PC-3 (cell line): ENCODE measurements around the gene SPRN. TPM values are rescaled to one million over a fixed set of nuclear protein-coding genes. Genes with fewer than 3 reads are reported as not detected.
"Not testable (repeated sequence)": the region's sequence is repeated elsewhere in the genome, so short reads cannot be mapped to it uniquely, and the experiment has no call there.

Source experiments
- ATAC-seq: fragments of 200-7000 bp; cut with Tn5 transposase; 2 replicates; pipeline ENCODE4 v1.9.1; 2020; ENCODE audit warnings: mild to moderate bottlenecking, moderate library complexity
- BruUV-seq: library from RNA; stranded (reverse); fragments of 400-500 nt; replicated peaks from 2 replicates; lab custom pipeline; 2021; lab: Mats Ljungman, UMichigan
- CTCF ChIA-PET: fragments of 300-600 bp; sonication (Branson Sonifier 250); formaldehyde crosslinking; loops from one replicate; lab custom pipeline; 2022; ENCODE audit warnings: antibody characterized with exemption; lab: Charles Lee
- POLR2A ChIA-PET: fragments of 300-600 bp; sonication (Branson Sonifier 250); formaldehyde crosslinking; loops from one replicate; lab custom pipeline; 2022; ENCODE audit warnings: antibody characterized with exemption; ENCODE audit not compliant: unreplicated experiment; lab: Charles Lee
- DNase-seq: peaks from one replicate; pipeline ENCODE4 v3.0.0-alpha.2; 2015
- H2AFZ ChIP-seq: fragments of 300-600 bp; sonication (generic); 2 replicates; pipeline ENCODE4 v1.6.0; 2016; ENCODE audit warnings: antibody characterized with exemption, low read length
- H3F3A ChIP-seq: fragments of 300-600 bp; sonication (generic); one replicate; pipeline ENCODE4 v1.6.0; 2017; ENCODE audit warnings: antibody characterized with exemption, low read length, control low read depth, mild to moderate bottlenecking; ENCODE audit not compliant: unreplicated experiment
- H3K27ac ChIP-seq: fragments of 300-600 bp; sonication (generic); 2 replicates; pipeline ENCODE4 v1.5.1; 2016; ENCODE audit warnings: mild to moderate bottlenecking, low read length
- H3K27me3 ChIP-seq: fragments of 300-600 bp; sonication (generic); 2 replicates; pipeline ENCODE4 v1.6.1; 2016; ENCODE audit warnings: low read length, mixed read lengths
- H3K36me3 ChIP-seq: fragments of 300-600 bp; sonication (generic); 2 replicates; pipeline ENCODE4 v1.6.1; 2016; ENCODE audit warnings: low read depth, mixed run types, low read length, mixed read lengths
- H3K4me1 ChIP-seq: fragments of 300-600 bp; sonication (generic); 2 replicates; pipeline ENCODE4 v1.5.1; 2016; ENCODE audit warnings: low read length; ENCODE audit not compliant: insufficient read depth
- H3K4me2 ChIP-seq: fragments of 300-600 bp; sonication (generic); 2 replicates; pipeline ENCODE4 v1.6.0; 2016; ENCODE audit warnings: low read length
- H3K4me3 ChIP-seq: fragments of 300-600 bp; sonication (generic); 2 replicates; pipeline ENCODE4 v1.5.1; 2016; ENCODE audit warnings: mild to moderate bottlenecking, low read length, mixed read lengths
- H3K79me2 ChIP-seq: fragments of 300-600 bp; sonication (generic); 2 replicates; pipeline ENCODE4 v1.6.1; 2017; ENCODE audit warnings: low read length, mixed read lengths
- H3K9ac ChIP-seq: fragments of 300-600 bp; sonication (generic); 2 replicates; pipeline ENCODE4 v1.6.0; 2016; ENCODE audit warnings: mild to moderate bottlenecking, low read length
- H3K9me2 ChIP-seq: fragments of 300-600 bp; sonication (generic); replicated peaks from 2 replicates; pipeline ENCODE4 v1.6.1; 2016; ENCODE audit warnings: mixed run types, low read length, mixed read lengths
- H3K9me3 ChIP-seq: fragments of 300-600 bp; sonication (generic); 2 replicates; pipeline ENCODE4 v1.6.1; 2016; ENCODE audit warnings: low read length, mixed read lengths
- H4K20me1 ChIP-seq: fragments of 300-600 bp; sonication (generic); 2 replicates; pipeline ENCODE4 v1.6.1; 2016; ENCODE audit warnings: low read length, mixed read lengths
- CTCF ChIP-seq: fragments of 300-600 bp; sonication (generic); conservative IDR thresholded peaks from 2 replicates; pipeline ENCODE4 v1.5.1; 2017; ENCODE audit warnings: antibody characterized with exemption, low read depth, mild to moderate bottlenecking, low read length
- EZH2 ChIP-seq: fragments of 300-600 bp; sonication (generic); IDR thresholded peaks from one replicate; pipeline ENCODE4 v1.6.1; 2017; ENCODE audit warnings: antibody characterized with exemption, mild to moderate bottlenecking, low read length; ENCODE audit not compliant: unreplicated experiment
- EZH2phosphoT487 ChIP-seq: fragments of 300-600 bp; sonication (generic); IDR thresholded peaks from 2 replicates; pipeline ENCODE4 v1.6.1; 2018; ENCODE audit warnings: mild to moderate bottlenecking, antibody characterized with exemption, low read length, borderline replicate concordance
- intact Hi-C: fragments of 100-400 bp; cut with micrococcal nuclease; formaldehyde crosslinking; loops from 2 replicates; pipeline ENCODE4 v1.9.0; 2023
- total RNA-seq: library from RNA; depleted of rRNA; stranded (reverse); fragments of >200 nt; gene quantifications from 2 replicates; pipeline ENCODE4 v1.2.3, GENCODE V29; 2014

Gene SPRN
- total RNA-seq, 1 experiment from 2014 or later, result not detected

GRCh38 chr10:133471300-133472109 lies 47.1 kb upstream of the SPRN start:
- no peak for TF ChIP-seq CTCF
- TF ChIP-seq EZH2phosphoT487, result no peak
- TF ChIP-seq EZH2, result no peak
- H3K27me3 ChIP-seq, result 0 out of 2 replicates have a peak, but pooled peaks cover 5% of the 10 kb centered on the region
- H4K20me1 ChIP-seq, result no peaks in the 10 kb centered on the region
- DNase-seq (no peak), ATAC-seq (no peak)
- intact Hi-C loops, result no loop called here
- H3K4me2 ChIP-seq, result no peak overlapping the region
- H3K9me3 ChIP-seq, result no peaks in the 10 kb centered on the region
- H3K27ac ChIP-seq, result no peak overlapping the region
- no peaks in the 10 kb centered on the region for H3K36me3 ChIP-seq
- H3F3A ChIP-seq, result no peaks in the 10 kb centered on the region
- CTCF ChIA-PET, result no interaction called here
- H3K4me3 ChIP-seq, result no peak overlapping the region
- no peaks in the 10 kb centered on the region for H3K4me1 ChIP-seq
- no peaks in the 10 kb centered on the region for H3K9me2 ChIP-seq
- H2AFZ ChIP-seq, result no peak overlapping the region
- no peaks in the 10 kb centered on the region for H3K79me2 ChIP-seq
- POLR2A ChIA-PET, result no interaction called here
- BruUV-seq, result no TSS peak
- H3K9ac ChIP-seq, result no peak overlapping the region

GRCh38 chr10:133469205-133469604 lies 44.8 kb upstream of the SPRN start:
- intact Hi-C loops, H3K4me3 ChIP-seq, H3K9me3 ChIP-seq, BruUV-seq, H3F3A ChIP-seq, DNase-seq, H3K79me2 ChIP-seq, H4K20me1 ChIP-seq, H3K9ac ChIP-seq, H3K4me1 ChIP-seq, POLR2A ChIA-PET, CTCF ChIA-PET, H3K36me3 ChIP-seq, H3K27me3 ChIP-seq, H3K4me2 ChIP-seq, H3K9me2 ChIP-seq, H2AFZ ChIP-seq, ATAC-seq, H3K27ac ChIP-seq: not testable (repeated sequence)

GRCh38 chr10:133467286-133467911 lies 43.0 kb upstream of the SPRN start:
- H3K27me3 ChIP-seq, result no peaks in the 10 kb centered on the region
- ATAC-seq, result no peak
- H3K4me2 ChIP-seq, result no peak overlapping the region
- no peak overlapping the region for H2AFZ ChIP-seq
- no peak overlapping the region for H3K4me3 ChIP-seq
- H3F3A ChIP-seq, result no peaks in the 10 kb centered on the region
- DNase-seq, result no peak
- H3K9ac ChIP-seq, result no peak overlapping the region
- H3K36me3 ChIP-seq, result no peaks in the 10 kb centered on the region
- H3K9me2 ChIP-seq, result no peaks in the 10 kb centered on the region
- TF ChIP-seq CTCF, result no peak
- TF ChIP-seq EZH2, result no peak
- no peak for TF ChIP-seq EZH2phosphoT487
- POLR2A ChIA-PET, result no interaction called here
- no peaks in the 10 kb centered on the region for H3K9me3 ChIP-seq
- H3K27ac ChIP-seq, result no peak overlapping the region
- intact Hi-C loops, result no loop called here
- CTCF ChIA-PET, result no interaction called here
- BruUV-seq, result no TSS peak
- H4K20me1 ChIP-seq, result no peaks in the 10 kb centered on the region
- no peaks in the 10 kb centered on the region for H3K79me2 ChIP-seq
- H3K4me1 ChIP-seq, result no peaks in the 10 kb centered on the region
